RPMI7951 (cell line): ENCODE results near the gene BCAN. TPM values are rescaled to one million over a fixed set of nuclear protein-coding genes. Genes with fewer than 3 reads are reported as not detected.

Source experiments
- DNase-seq: peaks from one replicate; pipeline ENCODE4 v3.0.0-alpha.2; 2012; ENCODE audit warnings: low read depth
- total RNA-seq: library from RNA; depleted of rRNA; stranded (reverse); fragments of >200 nt; shearing (Covaris generic); gene quantifications from 2 replicates; pipeline ENCODE4 v1.2.3, GENCODE V29; 2014

The BCAN gene
- total RNA-seq, 1 experiment from 2014 or later: 0.12 TPM

- no peak for DNase-seq
Measured at GRCh38 chr1:156643049-156643777, 1.3 kb downstream of the BCAN start.

GRCh38 chr1:156643778-156644092 is 1.8 kb downstream of the BCAN start:
- DNase-seq: no peak

- DNase-seq: no peak
Measured at GRCh38 chr1:156644146-156644545, 2.2 kb downstream of the BCAN start.

- DNase-seq: no peak
Measured at GRCh38 chr1:156644640-156645039, 2.7 kb downstream of the BCAN start.

- no peak for DNase-seq
Measured at GRCh38 chr1:156645056-156645455, 3.1 kb downstream of the BCAN start.

GRCh38 chr1:156645666-156646065 is 3.7 kb downstream of the BCAN start:
- DNase-seq: no peak

GRCh38 chr1:156646738-156647211 is 4.9 kb downstream of the BCAN start:
- no peak for DNase-seq

- DNase-seq: no peak
Measured at GRCh38 chr1:156647351-156647750, 5.4 kb downstream of the BCAN start.

GRCh38 chr1:156648496-156648895 is 6.6 kb downstream of the BCAN start:
- no peak for DNase-seq

- peak; percentile 35 for DNase-seq
Measured at GRCh38 chr1:156648951-156649350, 7.0 kb downstream of the BCAN start.

- no peak for DNase-seq
Measured at GRCh38 chr1:156652131-156652991, 10.4 kb downstream of the BCAN start.

- no peak for DNase-seq
Measured at GRCh38 chr1:156652992-156653355, 11.1 kb downstream of the BCAN start.

- no peak for DNase-seq
Measured at GRCh38 chr1:156654700-156655099, 12.8 kb downstream of the BCAN start.

GRCh38 chr1:156655151-156655903 is 13.4 kb downstream of the BCAN start:
- no peak for DNase-seq

- DNase-seq: no peak
Measured at GRCh38 chr1:156655904-156656516, 14.1 kb downstream of the BCAN start.

- peak; percentile 50 for DNase-seq
Measured at GRCh38 chr1:156656806-156657740, 15.2 kb downstream of the BCAN start.

- DNase-seq: no peak
Measured at GRCh38 chr1:156657741-156658319, 15.9 kb downstream of the BCAN start.

GRCh38 chr1:156658496-156658895 is 16.6 kb downstream of the BCAN start:
- no peak for DNase-seq

GRCh38 chr1:156658945-156659574 is 17.1 kb downstream of the BCAN start:
- no peak for DNase-seq

GRCh38 chr1:156659661-156659987 is 17.7 kb downstream of the BCAN start:
- no peak for DNase-seq
